GM12864 (cell line): ENCODE data around the gene ACSF3.

Experiments used
- DNase-seq: peaks from one replicate; pipeline ENCODE4 v3.0.0-alpha.2; 2011; ENCODE audit warnings: low read depth
- H3K4me3 ChIP-seq: 2 replicates; pipeline ENCODE4 v1.5.1; 2011; ENCODE audit warnings: mild to moderate bottlenecking, low read depth, low read length, control low read depth
- CTCF ChIP-seq: IDR thresholded peaks from 2 replicates; pipeline ENCODE4 v1.5.1; 2011; ENCODE audit warnings: low read depth, mild to moderate bottlenecking, moderate library complexity, low read length, control low read depth, inconsistent platforms; ENCODE audit errors: missing control alignments

Gene ACSF3

GRCh38 chr16:89112377-89113151, 18.9 kb downstream of the ACSF3 start:
- no peak for DNase-seq
- TF ChIP-seq CTCF: no peak
- no peak overlapping the region for H3K4me3 ChIP-seq

- TF ChIP-seq CTCF: no peak
- H3K4me3 ChIP-seq: no peak overlapping the region
- DNase-seq: no peak
These were observed 19.5 kb downstream of the ACSF3 start for GRCh38 chr16:89113152-89113547.

DNA sequence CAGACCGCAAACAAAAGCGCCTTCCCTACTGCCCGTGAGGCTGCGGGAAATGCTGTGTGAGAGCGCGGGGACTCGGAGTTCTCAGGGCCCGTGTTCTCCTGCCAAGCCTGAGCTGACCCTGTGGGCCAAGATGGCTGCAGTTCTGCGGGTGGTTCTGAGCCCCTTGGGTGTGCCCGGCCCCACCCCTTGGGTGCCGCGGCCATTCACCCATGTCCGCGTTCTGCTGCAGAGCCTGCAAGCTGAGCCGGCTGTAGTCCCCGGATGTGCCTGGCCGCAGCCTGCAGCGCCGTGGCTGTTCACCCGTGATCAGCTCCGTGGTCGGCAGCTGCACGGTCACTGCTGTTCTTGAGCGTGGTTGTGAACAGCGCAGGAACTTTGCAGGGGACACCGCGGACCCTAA, 20.0 kb downstream of the ACSF3 start:
- H3K4me3 ChIP-seq: peak overlapping the region; percentile 47; the same call in 1 of the 2 replicates
- no peak for DNase-seq
- no peak for TF ChIP-seq CTCF

DNA sequence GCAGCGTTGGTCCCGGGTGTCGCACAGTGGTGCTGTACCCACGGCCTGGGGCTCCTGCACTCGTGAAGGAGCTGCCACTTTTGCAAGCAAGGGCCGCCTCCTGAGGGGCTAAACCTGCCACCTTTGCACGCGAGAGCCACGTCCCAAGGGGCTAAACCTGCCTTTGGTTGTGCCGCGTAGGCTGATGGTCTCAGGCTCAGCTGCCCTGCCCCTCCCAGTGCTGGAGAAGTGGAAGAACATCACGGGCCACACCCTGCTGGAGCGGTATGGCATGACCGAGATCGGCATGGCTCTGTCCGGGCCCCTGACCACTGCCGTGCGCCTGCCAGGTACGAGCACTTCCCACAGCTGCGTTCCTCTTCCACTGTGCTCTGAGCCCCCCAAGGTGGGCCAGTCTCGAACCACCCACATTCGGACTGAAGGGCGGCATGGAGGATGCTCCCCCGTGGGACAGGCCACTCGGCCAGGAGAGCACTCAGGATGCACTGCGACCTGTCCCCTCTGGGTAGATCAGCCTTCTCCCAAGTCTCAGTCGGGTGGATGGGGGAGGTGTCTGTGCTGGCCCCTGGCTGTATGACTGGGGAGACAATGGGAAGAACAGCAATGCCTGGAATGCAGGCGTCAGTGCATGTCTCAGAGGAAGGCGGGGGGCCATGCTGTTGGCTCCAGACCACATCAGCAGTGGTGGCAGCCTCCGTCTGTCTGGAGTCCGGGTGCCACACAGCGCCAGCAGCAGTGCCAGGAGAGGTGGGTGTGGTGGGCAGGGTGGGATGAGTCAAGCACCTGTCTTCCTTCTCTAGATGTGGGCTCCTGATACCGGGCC, 20.7 kb downstream of the ACSF3 start:
- no peak for TF ChIP-seq CTCF
- no peak for DNase-seq

GRCh38 chr16:89115216-89115861, 21.7 kb downstream of the ACSF3 start:
- DNase-seq: peak; percentile 85
- peak overlapping the region; percentile 47 for H3K4me3 ChIP-seq
- no peak for TF ChIP-seq CTCF

More for the DNA sequence above, 20.7 kb downstream of the ACSF3 start:
- peak overlapping the region; percentile 47 for H3K4me3 ChIP-seq

GRCh38 chr16:89116341-89117226, 22.9 kb downstream of the ACSF3 start:
- TF ChIP-seq CTCF: no peak
- H3K4me3 ChIP-seq: no peak overlapping the region
- no peak for DNase-seq
